Gastrocnemius medialis (tissue), 4 donors: Measurements from ENCODE around the gene QPCT.

Experiments
- POLR2A ChIP-seq, 2 donors: fragments of 450-650 bp; IDR thresholded peaks; one replicate each; pipeline ENCODE4 v1.6.1; 2017; ENCODE audit warnings: antibody characterized with exemption in 2 of 2, mild to moderate bottlenecking in 2 of 2, moderate library complexity in 2 of 2
- TF ChIP-seq, protein P1 (sequence below), 5 experiments: fragments of 450-650 bp in 3 of 5; fragments of 200-600 bp in 2 of 5; sonication (generic) in 2 of 5; IDR thresholded peaks in 4 of 5; conservative IDR thresholded peaks in 1 of 5; 1 replicate in 4 of 5; 2 replicates in 1 of 5; pipeline ENCODE4 v1.5.1; 2016 to 2019; ENCODE audit warnings: antibody characterized with exemption in 5 of 5, mild to moderate bottlenecking in 3 of 5, moderate library complexity in 3 of 5

DNA sequence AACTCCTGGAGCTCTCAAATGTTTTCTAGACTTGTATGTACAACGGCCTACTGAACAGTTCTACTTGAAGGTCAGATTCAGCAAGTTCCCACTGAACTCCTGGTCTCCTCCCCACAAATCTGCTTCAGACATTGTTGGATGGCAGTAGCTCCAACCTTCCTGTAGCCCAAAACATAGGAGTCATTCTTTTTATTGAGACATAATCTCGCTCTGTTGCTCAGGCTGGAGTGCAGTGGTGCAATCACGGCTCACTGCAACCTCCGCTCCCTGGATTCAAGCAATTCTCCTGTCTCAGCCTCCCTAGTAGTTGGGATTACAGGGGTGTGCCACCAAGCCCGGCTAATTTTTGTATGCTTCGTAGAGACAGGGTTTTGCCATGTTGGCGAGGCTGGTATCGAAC lies 47.3 kb downstream of the QPCT start:
- TF ChIP-seq, protein P1, sequence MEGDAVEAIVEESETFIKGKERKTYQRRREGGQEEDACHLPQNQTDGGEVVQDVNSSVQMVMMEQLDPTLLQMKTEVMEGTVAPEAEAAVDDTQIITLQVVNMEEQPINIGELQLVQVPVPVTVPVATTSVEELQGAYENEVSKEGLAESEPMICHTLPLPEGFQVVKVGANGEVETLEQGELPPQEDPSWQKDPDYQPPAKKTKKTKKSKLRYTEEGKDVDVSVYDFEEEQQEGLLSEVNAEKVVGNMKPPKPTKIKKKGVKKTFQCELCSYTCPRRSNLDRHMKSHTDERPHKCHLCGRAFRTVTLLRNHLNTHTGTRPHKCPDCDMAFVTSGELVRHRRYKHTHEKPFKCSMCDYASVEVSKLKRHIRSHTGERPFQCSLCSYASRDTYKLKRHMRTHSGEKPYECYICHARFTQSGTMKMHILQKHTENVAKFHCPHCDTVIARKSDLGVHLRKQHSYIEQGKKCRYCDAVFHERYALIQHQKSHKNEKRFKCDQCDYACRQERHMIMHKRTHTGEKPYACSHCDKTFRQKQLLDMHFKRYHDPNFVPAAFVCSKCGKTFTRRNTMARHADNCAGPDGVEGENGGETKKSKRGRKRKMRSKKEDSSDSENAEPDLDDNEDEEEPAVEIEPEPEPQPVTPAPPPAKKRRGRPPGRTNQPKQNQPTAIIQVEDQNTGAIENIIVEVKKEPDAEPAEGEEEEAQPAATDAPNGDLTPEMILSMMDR (IDR thresholded peaks at IDR 0.05 in 4 of 5, conservative IDR thresholded peaks at IDR 0.05 in 1 of 5), result no peak
- no peak for TF ChIP-seq POLR2A (IDR thresholded peaks at IDR 0.05)
